ENCODE data around the gene RABL6. TPM values are rescaled to one million over a fixed set of nuclear protein-coding genes. Genes with fewer than 3 reads are reported as not detected.

Gene RABL6
- total RNA-seq, 2 donors from 2014 or later = 159 to 206 TPM

- DNase-seq = no peak
- no peak for TF ChIP-seq CTCF (conservative IDR thresholded peaks at IDR 0.05)
- Mint-ChIP-seq H3K9me3 (peaks cover 11% of the 10 kb centered on the region), H3K27ac (peak overlapping the region; percentile 88), H3K4me1 (peaks cover 2% of the 10 kb centered on the region), H3K36me3 (ENCODE audit: low read depth) (no peaks in the 10 kb centered on the region), H3K4me3 (peak overlapping the region; percentile 78), H3K27me3 (ENCODE audit: insufficient read depth) (peaks cover 21% of the 10 kb centered on the region)
- H3K9me3 ChIP-seq (ENCODE audit: control insufficient read depth, low read length) = no peaks in the 10 kb centered on the region
- peaks cover 8% of the 10 kb centered on the region for H3K4me1 ChIP-seq (ENCODE audit: control insufficient read depth, insufficient read depth, low read length)
- peaks cover 10% of the 10 kb centered on the region for H3K36me3 ChIP-seq (ENCODE audit: control insufficient read depth, insufficient read depth, low read length)
- H3K4me3 ChIP-seq (ENCODE audit: low read length) = peak overlapping the region; percentile 93
- peak overlapping the region; percentile 64 for H3K9ac ChIP-seq (ENCODE audit: extremely low read depth, low read length, poor library complexity, severe bottlenecking)
- H3K27me3 ChIP-seq (ENCODE audit: control insufficient read depth, insufficient read depth, low read length, poor library complexity, severe bottlenecking) = no peaks in the 10 kb centered on the region
- WGBS, 2 experiments (ENCODE audit: insufficient coverage in 1 of 2, insufficient read length in 1 of 2) = 67 to 70% methylated on average over 33 to 43 of the region's 43 CpGs
- no peak overlapping the region for H3K27ac ChIP-seq (ENCODE audit: low read depth, low read length)
Observed at GRCh38 chr9:136849960-136850865, 42.5 kb downstream of the RABL6 start.

GRCh38 chr9:136850866-136851775 is 43.4 kb downstream of the RABL6 start:
- Mint-ChIP-seq H3K27ac (no peak overlapping the region), H3K9me3 (peaks cover 7% of the 10 kb centered on the region), H3K4me1 (peaks cover 2% of the 10 kb centered on the region), H3K36me3 (ENCODE audit: low read depth) (no peaks in the 10 kb centered on the region), H3K4me3 (peak overlapping the region; percentile 78), H3K27me3 (ENCODE audit: insufficient read depth) (peaks cover 15% of the 10 kb centered on the region)
- peaks cover 10% of the 10 kb centered on the region for H3K36me3 ChIP-seq (ENCODE audit: control insufficient read depth, insufficient read depth, low read length)
- no peaks in the 10 kb centered on the region for H3K27me3 ChIP-seq (ENCODE audit: control insufficient read depth, insufficient read depth, low read length, poor library complexity, severe bottlenecking)
- no peaks in the 10 kb centered on the region for H3K9me3 ChIP-seq (ENCODE audit: control insufficient read depth, low read length)
- peak; percentile 53 for DNase-seq
- H3K4me3 ChIP-seq (ENCODE audit: low read length) = no peak overlapping the region
- H3K27ac ChIP-seq (ENCODE audit: low read depth, low read length) = no peak overlapping the region
- no peak for TF ChIP-seq CTCF (conservative IDR thresholded peaks at IDR 0.05)
- H3K4me1 ChIP-seq (ENCODE audit: control insufficient read depth, insufficient read depth, low read length) = peaks cover 8% of the 10 kb centered on the region
- WGBS, 2 experiments (ENCODE audit: insufficient coverage in 1 of 2, insufficient read length in 1 of 2) = 94% methylated on average over 17 to 23 of the region's 23 CpGs
- H3K9ac ChIP-seq (ENCODE audit: extremely low read depth, low read length, poor library complexity, severe bottlenecking) = no peak overlapping the region

- H3K27ac ChIP-seq (ENCODE audit: low read depth, low read length) = no peak within 1 kb of the TSS
- Mint-ChIP-seq H3K4me1 (peaks cover 2% of the 10 kb centered on the region), H3K9me3 (peaks cover under 1% of the 10 kb centered on the region), H3K27ac (no peak within 1 kb of the TSS), H3K27me3 (ENCODE audit: insufficient read depth) (peaks cover 8% of the 10 kb centered on the region), H3K4me3 (no peak within 1 kb of the TSS), H3K36me3 (ENCODE audit: low read depth) (no peaks in the 10 kb centered on the region)
- no peaks in the 10 kb centered on the region for H3K9me3 ChIP-seq (ENCODE audit: control insufficient read depth, low read length)
- peaks cover 10% of the 10 kb centered on the region for H3K36me3 ChIP-seq (ENCODE audit: control insufficient read depth, insufficient read depth, low read length)
- WGBS, 2 experiments (ENCODE audit: insufficient coverage in 1 of 2, insufficient read length in 1 of 2) = 93 to 97% methylated on average over 16 to 23 of the region's 23 CpGs
- H3K4me3 ChIP-seq (ENCODE audit: low read length) = no peak within 1 kb of the TSS
- H3K27me3 ChIP-seq (ENCODE audit: control insufficient read depth, insufficient read depth, low read length, poor library complexity, severe bottlenecking) = no peaks in the 10 kb centered on the region
- no peak within 1 kb of the TSS for H3K9ac ChIP-seq (ENCODE audit: extremely low read depth, low read length, poor library complexity, severe bottlenecking)
- H3K4me1 ChIP-seq (ENCODE audit: control insufficient read depth, insufficient read depth, low read length) = peaks cover 8% of the 10 kb centered on the region
- peak; percentile 50 for DNase-seq
- TF ChIP-seq CTCF (conservative IDR thresholded peaks at IDR 0.05) = no peak
Observed at GRCh38 chr9:136851941-136852663, 44.4 kb downstream of the RABL6 start, which contains the start of gene MAMDC4. Gene MAMDC4 (plus strand): TSS chr9:136852346. CDS start chr9:136852417, 71 bp downstream.

Data from endodermal cell (in vitro differentiated cells).